Measurements from ENCODE around the gene PLEKHN1.

Gene PLEKHN1

GRCh38 chr1:929712-930632 is 36.3 kb upstream of the PLEKHN1 start:
- DNase-seq: no peak

- no peak for DNase-seq
Measured at GRCh38 chr1:930633-931138, 35.6 kb upstream of the PLEKHN1 start.

- DNase-seq: no peak
Measured at GRCh38 chr1:931380-932172, 34.7 kb upstream of the PLEKHN1 start.

- DNase-seq: no peak
Measured at GRCh38 chr1:932173-932510, 34.1 kb upstream of the PLEKHN1 start.

GRCh38 chr1:932776-933602 is 33.3 kb upstream of the PLEKHN1 start:
- DNase-seq: no peak

- no peak for DNase-seq
Measured at GRCh38 chr1:933603-933940, 32.7 kb upstream of the PLEKHN1 start.

- no peak for DNase-seq
Measured at GRCh38 chr1:934991-935750, 31.1 kb upstream of the PLEKHN1 start.

- DNase-seq: peak; percentile 84
Measured at GRCh38 chr1:935751-936231, 30.5 kb upstream of the PLEKHN1 start.

- DNase-seq: no peak
Measured at GRCh38 chr1:936348-937264, 29.7 kb upstream of the PLEKHN1 start.

GRCh38 chr1:937521-937920 is 28.8 kb upstream of the PLEKHN1 start:
- DNase-seq: no peak

GRCh38 chr1:938088-938683 is 28.1 kb upstream of the PLEKHN1 start:
- DNase-seq: no peak

GRCh38 chr1:938711-939489 is 27.4 kb upstream of the PLEKHN1 start:
- no peak for DNase-seq

- no peak for DNase-seq
Measured at GRCh38 chr1:939511-940106, 26.7 kb upstream of the PLEKHN1 start.

GRCh38 chr1:940107-941014 is 25.9 kb upstream of the PLEKHN1 start:
- DNase-seq: peak; percentile 78

- no peak for DNase-seq
Measured at GRCh38 chr1:941015-941587, 25.2 kb upstream of the PLEKHN1 start.

GRCh38 chr1:941588-942383 is 24.5 kb upstream of the PLEKHN1 start:
- peak; percentile 79 for DNase-seq

GRCh38 chr1:942411-942821 is 23.9 kb upstream of the PLEKHN1 start:
- no peak for DNase-seq
